GF-D8 (cell line): Measurements from ENCODE around the gene TPX2.

Experiments used
- DNase-seq: peaks from one replicate; lab custom pipeline; 2025; lab: John Stamatoyannopoulos, UW

TPX2 gene

DNA sequence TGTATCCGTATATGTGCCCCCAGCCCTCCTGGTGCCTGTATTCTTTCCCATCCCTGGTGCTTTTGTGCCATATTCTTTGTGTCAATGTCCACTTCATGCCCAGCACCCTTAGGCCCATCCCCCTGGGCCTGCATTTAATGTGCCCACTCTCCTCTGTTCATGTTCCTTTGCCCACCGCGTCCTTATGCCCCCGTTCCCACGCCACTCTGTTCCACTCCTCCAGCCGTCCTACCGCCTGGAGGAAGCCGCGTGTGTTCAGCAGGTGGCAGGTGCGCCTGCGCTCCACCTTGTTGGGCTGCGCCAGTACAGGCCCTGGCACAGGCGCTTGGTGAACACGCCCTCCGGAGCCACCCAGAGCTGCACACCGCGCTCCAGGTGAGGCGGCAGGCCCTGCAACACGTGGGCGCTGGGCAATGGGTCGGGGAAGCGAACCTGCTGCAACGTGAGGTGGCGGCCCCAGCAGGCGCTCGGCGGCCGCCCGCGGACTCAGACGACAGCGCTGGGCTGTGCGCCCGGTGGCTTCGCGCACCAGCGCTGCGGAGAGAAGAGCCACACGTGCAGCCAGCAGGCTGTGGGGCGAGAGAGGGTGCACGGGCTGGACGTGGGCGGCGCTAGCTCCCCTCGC lies 110.3 kb downstream of the TPX2 start:
- DNase-seq, result no peak
